KBM-7 (cell line): Measurements from ENCODE around the gene KRTAP6-3.

Source experiments
- DNase-seq: peaks from one replicate; pipeline ENCODE4 v3.0.0-alpha.2; 2015
- in situ Hi-C: fragments of 300-500 bp; cut with MboI; formaldehyde crosslinking; loops from 2 replicates; pipeline ENCODE4 v1.14.3; 2020; ENCODE audit warnings: low sequenced_read_pairs, low pct_unique_long_range_greater_than_20kb, mixed read lengths

The KRTAP6-3 gene

GRCh38 chr21:30620522-30620921 is 28.3 kb downstream of the KRTAP6-3 start, which contains the start of gene KRTAP20-4:
TSS of gene KRTAP20-4 (plus strand) at chr21:30620627.
- no peak for DNase-seq
- in situ Hi-C loops: no loop called here

- DNase-seq: no peak
- in situ Hi-C loops: no loop called here
Measured at GRCh38 chr21:30623362-30623761, 31.1 kb downstream of the KRTAP6-3 start.

DNA sequence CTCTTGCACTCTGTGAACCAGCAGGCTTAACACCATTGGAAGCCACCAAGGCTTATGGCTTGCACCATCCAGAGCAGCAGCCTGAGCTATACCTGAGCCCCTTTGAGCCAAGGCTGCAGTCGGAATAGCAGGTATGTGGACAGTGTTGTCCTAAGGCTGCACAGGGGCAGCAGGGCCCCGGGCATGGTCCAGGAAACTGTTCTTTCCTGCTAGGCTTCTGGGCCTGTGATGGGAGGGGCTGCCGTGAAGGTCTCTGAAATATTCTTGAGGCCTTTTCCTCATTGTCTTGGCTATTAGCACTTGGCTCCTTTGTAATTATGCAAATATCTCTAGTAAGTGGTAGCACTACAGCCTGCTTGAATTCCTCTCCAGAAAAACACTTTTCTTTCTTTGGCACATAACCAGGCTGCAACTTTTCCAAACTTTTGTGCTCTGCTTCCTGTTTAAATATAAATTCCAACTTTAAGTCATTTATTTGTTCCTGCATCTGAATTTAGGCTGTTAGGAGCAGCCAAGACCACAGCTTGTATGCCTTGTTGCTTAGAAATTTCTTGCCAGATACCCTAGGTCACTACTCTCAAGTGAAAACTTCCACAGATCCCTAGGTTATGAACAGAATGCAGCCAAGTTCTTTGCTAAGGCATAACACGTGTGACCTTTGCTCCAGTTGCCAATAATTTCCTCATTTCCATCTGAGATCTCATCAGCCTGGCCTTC is 33.4 kb downstream of the KRTAP6-3 start:
- in situ Hi-C loops: no loop called here
- no peak for DNase-seq

DNA sequence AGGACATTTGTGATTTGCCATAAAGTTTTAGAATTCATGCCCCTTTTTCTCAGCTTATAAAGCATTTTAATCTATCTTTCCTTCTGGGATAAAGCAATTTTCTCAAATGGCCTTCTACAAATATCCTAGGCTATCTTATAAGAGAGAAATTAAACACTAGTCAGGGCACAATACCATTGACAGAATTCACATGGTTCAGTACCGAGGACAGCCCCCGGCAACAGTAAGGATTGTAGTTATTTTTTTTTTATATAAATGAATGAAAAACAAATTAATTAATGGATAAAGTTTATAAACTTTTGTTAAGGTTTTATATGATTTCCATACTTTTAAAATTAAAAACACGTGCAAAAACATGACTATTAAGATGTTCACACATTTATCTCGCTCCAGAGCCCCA is 35.9 kb downstream of the KRTAP6-3 start:
- in situ Hi-C loops: no loop called here
- no peak for DNase-seq

GRCh38 chr21:30629200-30629599 is 37.0 kb downstream of the KRTAP6-3 start:
- no peak for DNase-seq
- in situ Hi-C loops: no loop called here

GRCh38 chr21:30634906-30635305 is 42.7 kb downstream of the KRTAP6-3 start, which contains the start of gene KRTAP20-2:
TSS of gene KRTAP20-2 (plus strand) at chr21:30635206. CDS start at chr21:30635264, 58 bp downstream.
- in situ Hi-C loops: no loop called here
- no peak for DNase-seq

GRCh38 chr21:30638686-30639085 is 46.4 kb downstream of the KRTAP6-3 start:
- in situ Hi-C loops: no loop called here
- no peak for DNase-seq

GRCh38 chr21:30642564-30642963 is 50.3 kb downstream of the KRTAP6-3 start, which contains the start of gene KRTAP20-3:
TSS of gene KRTAP20-3 (plus strand) at chr21:30642864.
- no peak for DNase-seq
- in situ Hi-C loops: no loop called here
